ENCODE measurements around the gene TNFRSF8. TPM values are rescaled to one million over a fixed set of nuclear protein-coding genes. Genes with fewer than 3 reads are reported as not detected.
"Not testable (repeated sequence)": the region's sequence is repeated elsewhere in the genome, so short reads cannot be mapped to it uniquely, and the experiment has no call there.

The TNFRSF8 gene
- total RNA-seq, 1 experiment from 2014 or later = 2.9 TPM

GRCh38 chr1:12106861-12107260 lies 43.8 kb downstream of the TNFRSF8 start:
- not testable (repeated sequence) for H2AFZ ChIP-seq (ENCODE audit: low read length); H3K23ac ChIP-seq (ENCODE audit: insufficient read length, low read depth, low read length); H3K23me2 ChIP-seq (ENCODE audit: insufficient read length, low read depth, low read length, poor library complexity, severe bottlenecking); H3K4me2 ChIP-seq (ENCODE audit: insufficient read depth, insufficient read length, low read length); H3K79me1 ChIP-seq (ENCODE audit: insufficient read depth, low read depth, low read length, poor library complexity, severe bottlenecking); H3K9ac ChIP-seq (ENCODE audit: extremely low read depth, insufficient read length, low read length); H3K4me1 ChIP-seq (ENCODE audit: insufficient read depth, low read length); H3K18ac ChIP-seq (ENCODE audit: insufficient read length, low read depth, low read length); H3K14ac ChIP-seq (ENCODE audit: insufficient read depth, low read length); H2BK12ac ChIP-seq (ENCODE audit: insufficient read length, low read depth, low read length); H3K36me3 Mint-ChIP-seq (ENCODE audit: insufficient read depth in 1 of 3, low read depth in 3 of 3); H3K4ac ChIP-seq (ENCODE audit: low read depth, low read length); H2BK120ac ChIP-seq (ENCODE audit: low read depth, low read length, poor library complexity, severe bottlenecking); H3K79me2 ChIP-seq (ENCODE audit: insufficient read depth, low read length); H3K4me3 Mint-ChIP-seq; H2BK5ac ChIP-seq (ENCODE audit: insufficient read length, low read length); H3K9me3 Mint-ChIP-seq; H4K5ac ChIP-seq (ENCODE audit: insufficient read length, low read depth, low read length); H2BK20ac ChIP-seq (ENCODE audit: low read depth, low read length, poor library complexity, severe bottlenecking); H3K56ac ChIP-seq (ENCODE audit: insufficient read length, low read depth, low read length); H2AK5ac ChIP-seq (ENCODE audit: insufficient read length, low read length); H4K8ac ChIP-seq (replicated peaks; ENCODE audit: insufficient read length, low read depth, low read length); H3K27me3 ChIP-seq (ENCODE audit: insufficient read depth, low read length); H3K27me3 Mint-ChIP-seq (ENCODE audit: low read depth); H3K27ac Mint-ChIP-seq; H2BK15ac ChIP-seq (ENCODE audit: low read depth, low read length); H3K27ac ChIP-seq (ENCODE audit: insufficient read length, low read depth, low read length); H3T11ph ChIP-seq (ENCODE audit: low read length); H4K20me1 ChIP-seq (ENCODE audit: control insufficient read depth, insufficient read depth, insufficient read length); H3K9me3 ChIP-seq (ENCODE audit: control insufficient read depth, low read depth, low read length); H4K91ac ChIP-seq (ENCODE audit: insufficient read length, low read depth, low read length); H3K4me1 Mint-ChIP-seq
- no CpG with 5 or more reads among the region's 9 CpGs for WGBS (ENCODE audit: extremely low coverage, insufficient read length, low lambda C conversion rate)
- DNase-seq = peak; percentile 57
- peak; percentile 71 for TF ChIP-seq CTCF (conservative IDR thresholded peaks at IDR 0.05)
